Stimulated activated CD8-positive, alpha-beta memory T cell treated with anti-CD3 and anti-CD28 coated beads, Interleukin-2, amount 100 ng/mL, for 1 hour (primary cell): ENCODE measurements around the gene TMEM164.

Experiments
- DNase-seq, 2 donors: peaks; one replicate each; pipeline ENCODE4 v3.0.0-alpha.2; 2020; ENCODE audit warnings: low read depth in 2 of 2

The TMEM164 gene

DNA sequence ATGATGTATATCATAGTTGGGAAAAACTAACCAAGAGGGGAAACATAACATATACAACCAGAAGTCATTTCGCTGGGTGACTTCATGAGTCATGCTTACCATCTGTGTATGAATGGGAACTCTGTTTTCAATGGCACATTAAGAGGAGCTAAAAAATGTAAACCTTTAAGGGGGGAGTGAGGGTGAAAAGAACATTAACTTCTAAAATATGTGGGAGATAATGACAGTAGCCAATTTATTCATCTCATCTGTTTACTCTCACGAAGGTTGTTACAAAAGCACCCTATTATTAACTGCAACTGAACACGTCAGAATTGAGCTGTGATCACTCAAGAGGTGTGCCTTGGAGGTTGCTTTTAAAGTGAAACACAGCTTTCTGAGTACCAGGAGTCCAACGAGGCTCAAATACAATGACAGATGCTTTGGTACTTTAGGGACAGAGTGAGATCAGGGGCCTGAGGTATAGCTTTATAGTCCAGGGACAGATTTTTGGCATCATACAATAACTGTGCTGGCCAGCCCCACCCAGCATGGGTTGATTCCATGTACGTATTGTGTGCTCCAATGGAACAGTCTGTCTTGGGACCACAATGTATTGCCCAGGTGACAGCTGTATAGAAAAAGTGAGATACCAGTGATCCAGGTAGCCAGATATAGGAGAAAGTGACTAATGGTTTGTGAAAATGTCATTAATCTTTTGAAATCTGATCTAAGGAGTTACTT, 207.7 kb downstream of the TMEM164 start:
- no peak for DNase-seq

DNA sequence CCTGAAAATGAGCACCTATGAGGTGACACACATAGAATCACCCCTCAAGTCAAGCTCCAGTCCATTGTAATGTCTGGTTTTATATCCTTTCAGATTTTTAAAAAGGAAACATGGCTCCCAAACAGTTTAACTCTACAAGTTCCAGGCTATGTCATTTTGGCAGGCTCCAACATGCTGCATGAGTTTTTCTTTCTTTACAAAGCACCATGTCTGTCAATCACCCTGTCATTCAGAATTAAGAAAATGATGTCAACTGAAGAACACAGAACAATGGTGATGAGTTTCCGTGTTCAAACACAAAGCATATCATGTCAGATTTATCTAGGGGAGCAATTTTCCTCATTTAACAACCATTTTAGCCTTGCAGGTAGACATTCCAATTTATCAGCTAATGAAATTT, 208.4 kb downstream of the TMEM164 start:
- DNase-seq: no peak

DNA sequence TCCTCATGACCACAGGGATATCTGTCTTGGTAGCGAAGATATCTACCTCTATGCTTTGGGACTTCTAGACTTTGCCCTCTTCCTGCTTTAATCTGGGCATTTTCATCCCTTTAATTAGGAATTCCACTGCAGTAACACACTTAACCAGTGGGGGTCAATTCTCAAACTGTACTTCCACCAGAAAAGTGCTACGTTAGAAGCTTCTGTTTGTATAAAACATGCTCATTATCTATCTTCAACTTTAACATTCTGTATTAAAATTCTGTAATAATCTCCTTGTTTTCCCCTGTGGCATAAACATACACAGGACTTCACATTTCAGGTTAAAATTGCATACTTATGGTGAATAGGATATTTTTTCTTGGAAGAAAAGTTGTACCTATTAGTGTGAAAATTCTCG, 209.4 kb downstream of the TMEM164 start:
- DNase-seq: no peak

DNA sequence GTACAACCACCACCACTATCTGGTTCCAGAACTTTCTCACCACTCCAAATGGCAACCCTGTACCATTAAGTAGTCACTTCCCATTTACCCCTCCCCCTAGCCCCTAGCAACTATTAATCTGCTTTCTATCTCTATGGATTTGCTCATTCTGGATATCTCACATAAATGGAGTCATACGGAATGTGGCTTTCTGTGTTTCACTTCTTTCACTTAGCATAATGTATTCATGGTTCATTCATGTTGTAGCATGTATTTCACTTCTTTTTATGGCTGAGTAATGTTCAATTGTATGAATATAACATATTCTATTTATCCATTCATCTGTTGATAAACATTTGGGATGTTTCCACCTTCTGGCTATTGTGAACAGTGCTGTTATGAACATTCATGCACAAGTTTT, 210.3 kb downstream of the TMEM164 start:
- no peak for DNase-seq

DNA sequence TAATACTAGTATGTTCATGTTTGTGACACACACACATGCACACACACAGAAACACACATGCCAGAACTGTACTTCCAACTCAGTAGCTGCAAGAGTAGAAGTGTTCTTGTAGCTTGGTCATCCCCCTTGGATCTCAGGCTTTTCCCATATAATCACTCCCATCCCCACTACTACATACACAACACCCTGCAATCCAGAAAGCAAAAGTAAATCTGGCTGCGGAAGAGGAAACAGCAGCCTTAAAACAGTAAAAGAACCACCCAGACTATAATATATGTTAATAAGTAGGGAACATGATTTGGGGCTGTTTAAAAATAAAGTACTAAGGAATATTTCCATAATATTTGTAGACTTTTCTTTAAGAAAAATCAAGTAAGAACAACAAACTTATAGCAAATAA, 211.8 kb downstream of the TMEM164 start:
- DNase-seq: no peak

DNA sequence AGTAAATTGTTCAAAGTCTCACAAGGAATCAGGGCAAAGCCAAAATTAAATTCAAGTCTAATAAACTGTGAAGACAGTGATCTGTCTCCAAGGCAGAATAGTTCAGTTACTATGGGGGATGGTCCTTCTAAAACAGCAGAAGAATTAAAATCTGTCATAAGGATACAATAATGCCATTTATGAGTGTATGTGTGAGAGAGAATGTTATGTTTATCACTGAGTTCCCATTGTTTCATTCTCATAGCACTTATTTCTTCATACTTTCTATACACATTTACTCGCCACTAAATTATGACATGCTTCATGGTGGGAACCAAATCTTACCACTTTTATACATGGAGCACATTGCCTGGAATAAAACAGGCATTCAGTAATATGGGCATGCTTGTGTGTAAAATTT, 212.5 kb downstream of the TMEM164 start:
- DNase-seq: no peak

DNA sequence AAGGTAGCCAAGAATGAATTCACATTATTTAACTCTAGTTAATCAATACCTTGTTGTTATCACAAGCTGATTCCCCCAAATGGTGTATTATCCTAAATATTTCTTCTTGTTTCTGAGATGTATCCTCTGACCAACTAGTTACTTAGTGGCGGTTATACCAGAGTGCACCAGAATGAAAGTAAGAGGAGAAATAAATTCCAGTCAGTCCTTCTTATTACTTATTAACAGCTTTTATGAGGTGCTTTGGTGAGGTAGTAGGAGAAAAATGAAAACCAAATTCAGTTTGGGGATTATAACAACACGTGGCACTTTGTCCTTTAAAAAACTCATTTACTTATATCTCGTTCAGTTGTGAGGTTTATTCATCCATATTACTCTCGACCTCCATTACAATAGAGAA, 213.1 kb downstream of the TMEM164 start:
- DNase-seq: no peak

DNA sequence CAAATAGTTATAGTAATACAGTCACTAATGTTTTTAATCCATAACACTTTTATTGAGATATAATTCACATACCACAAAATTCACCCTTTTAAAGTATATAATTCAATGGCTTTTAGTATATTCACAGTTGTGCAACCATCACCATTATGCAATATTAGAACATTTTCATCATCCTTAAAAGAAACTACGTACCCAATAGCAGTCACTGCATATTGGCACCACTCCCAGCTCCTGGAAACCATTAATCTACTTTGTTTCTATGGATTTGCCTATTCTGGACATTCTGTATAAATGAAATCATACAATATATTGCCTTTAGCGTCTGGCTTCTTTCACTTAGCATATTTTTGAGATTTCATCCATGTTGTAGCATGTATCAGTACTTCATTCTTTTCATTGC, 215.7 kb downstream of the TMEM164 start:
- DNase-seq: no peak

DNA sequence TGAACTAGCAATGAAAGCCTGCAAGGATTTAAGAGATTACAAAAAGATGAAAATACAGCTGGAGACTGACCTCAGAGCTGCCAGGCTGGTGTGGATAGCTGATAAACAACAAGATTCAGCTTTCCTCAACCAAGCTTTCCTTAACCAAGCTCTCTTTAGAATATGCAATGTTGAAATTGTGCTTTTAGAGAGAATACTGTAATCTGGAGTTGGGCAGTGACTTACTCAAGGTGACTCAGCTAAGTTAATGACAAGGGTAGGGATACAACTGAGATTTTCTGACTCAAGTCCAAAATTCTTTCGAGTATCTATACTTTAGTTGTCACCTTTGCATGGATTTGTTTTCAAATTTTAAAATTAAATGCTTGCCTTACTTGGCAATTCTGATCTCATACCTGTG, 217.0 kb downstream of the TMEM164 start:
- no peak for DNase-seq

DNA sequence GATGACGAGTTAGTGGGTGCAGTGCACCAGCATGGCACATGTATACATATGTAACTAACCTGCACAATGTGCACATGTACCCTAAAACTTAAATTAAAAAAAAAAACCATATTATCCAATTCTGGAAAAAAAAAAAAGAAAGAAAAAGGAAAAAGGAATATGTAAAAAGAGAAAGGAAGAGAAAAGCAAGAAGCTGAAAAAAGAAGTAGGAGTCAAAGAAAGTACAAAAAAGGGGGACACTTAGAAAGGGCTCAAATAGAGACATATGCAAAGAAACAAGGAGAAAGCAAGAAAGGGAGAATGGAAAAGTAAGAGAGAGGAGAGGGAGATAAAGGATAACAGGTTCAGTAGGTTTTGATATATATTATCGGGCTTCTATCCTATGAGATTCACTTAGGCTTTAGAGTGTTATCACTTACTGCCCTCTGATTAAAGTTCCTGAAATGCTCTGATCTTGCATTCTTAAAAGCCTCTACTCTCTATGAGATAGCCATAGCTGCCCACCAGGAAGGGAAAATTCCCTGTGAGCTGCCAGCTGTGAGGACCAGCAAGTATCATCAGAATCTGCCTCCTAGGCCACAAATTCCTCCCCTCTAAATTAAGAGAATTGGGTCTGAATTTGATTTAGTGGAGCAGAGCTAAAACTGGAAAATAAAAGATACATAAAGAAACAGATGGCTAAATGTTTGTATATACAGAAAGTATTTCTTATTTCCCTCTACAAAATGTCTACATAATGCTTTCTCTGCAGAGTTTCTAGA, 219.8 kb downstream of the TMEM164 start:
- DNase-seq: no peak

DNA sequence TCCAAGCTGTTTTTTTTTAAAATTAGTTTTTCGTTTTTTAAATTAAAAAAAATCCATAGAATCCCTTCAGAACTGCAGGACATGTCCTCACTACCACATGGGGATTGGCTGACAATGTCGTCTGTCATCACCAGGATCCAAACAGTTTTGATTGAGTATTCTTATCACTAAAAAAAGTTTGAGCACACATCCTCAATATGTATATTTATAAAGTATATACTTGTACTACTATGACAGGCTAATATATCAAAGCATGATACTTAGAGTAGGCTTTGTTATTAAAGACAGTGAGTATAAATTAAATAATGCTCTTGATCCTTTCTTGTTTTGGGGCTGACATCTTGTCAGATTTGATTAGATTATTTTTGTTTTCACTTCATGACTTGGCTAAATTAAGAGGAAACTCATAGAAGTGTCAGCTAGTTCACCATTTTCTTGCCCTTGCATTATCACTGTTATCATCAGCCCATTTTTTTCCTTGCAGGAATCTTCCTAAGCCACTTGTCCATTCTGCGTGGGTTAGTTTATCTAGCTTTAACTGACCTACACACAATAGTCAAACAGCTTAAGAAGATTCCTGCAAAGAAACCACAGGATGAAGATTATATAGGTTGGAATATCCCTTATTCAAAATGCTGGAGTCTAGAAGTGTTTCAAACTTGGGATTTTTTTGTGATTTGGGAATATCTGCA, 222.2 kb downstream of the TMEM164 start:
- DNase-seq: no peak

DNA sequence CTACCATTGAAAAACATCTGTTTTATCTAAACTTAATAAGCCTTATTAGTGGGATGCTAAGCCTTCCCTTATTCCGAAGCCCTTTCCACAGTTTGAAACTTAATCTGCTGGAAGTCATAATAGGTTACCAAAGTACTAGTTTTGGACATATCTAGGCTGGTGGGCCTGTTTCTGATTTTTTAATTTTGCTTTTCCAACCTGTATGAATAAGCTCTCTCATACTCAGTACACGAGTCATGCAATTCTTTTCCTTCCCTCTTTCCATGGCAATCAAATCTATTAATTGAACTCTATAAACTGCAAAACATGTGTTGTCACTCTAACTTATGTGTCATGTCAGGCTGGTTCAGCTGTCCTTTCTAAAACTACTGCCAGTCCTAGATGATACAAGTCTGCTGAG, 224.0 kb downstream of the TMEM164 start:
- DNase-seq: no peak
